Measurements from ENCODE around the gene CENPQ. TPM values are rescaled to one million over a fixed set of nuclear protein-coding genes. Genes with fewer than 3 reads are reported as not detected.

CENPQ gene
- total and polyA plus RNA-seq, 4 donors, result 0.70 to 3.5 (median 1.4) TPM

DNA sequence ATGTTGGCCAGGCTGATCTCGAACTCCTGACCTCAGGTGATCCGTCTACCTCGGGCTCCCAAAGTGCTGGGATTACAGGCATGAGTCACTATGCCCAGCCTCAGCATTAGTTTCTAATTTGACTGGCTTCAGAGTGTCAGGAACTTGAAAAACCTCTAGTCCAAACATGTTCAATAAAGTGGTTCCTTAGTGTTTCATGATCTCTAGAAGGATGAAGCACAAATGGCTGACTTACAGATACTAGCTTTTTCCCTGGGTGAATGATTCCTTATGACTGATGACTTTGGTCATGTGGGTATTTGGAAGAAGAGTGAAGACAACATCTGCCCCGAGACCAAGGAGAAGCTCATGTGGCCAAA is 53.0 kb downstream of the CENPQ start:
- H3K9ac ChIP-seq (ENCODE audit: low read depth in 1 of 2, low read length in 2 of 2), result no peak overlapping the region
- H3K27me3 ChIP-seq (ENCODE audit: control insufficient read depth in 4 of 4, insufficient read depth in 4 of 4, low read length in 3 of 4), result no peaks in the 10 kb centered on the region
- DNase-seq (ENCODE audit: low spot score), result no peak
- H3K9me3 ChIP-seq (ENCODE audit: control insufficient read depth in 4 of 4, low read length in 3 of 4), result no peaks in the 10 kb centered on the region
- TF ChIP-seq RAD21 (IDR thresholded peaks at IDR 0.05) (no peak), YY1 (IDR thresholded peaks at IDR 0.05) (no peak), FOXA1 (IDR thresholded peaks at IDR 0.05) (no peak), EGR1 (IDR thresholded peaks at IDR 0.05; ENCODE audit: low read depth in 2 of 2) (no peak), TAF1 (conservative IDR thresholded peaks at IDR 0.05) (no peak), HNF4A (conservative IDR thresholded peaks at IDR 0.05) (no peak), NR2F2 (IDR thresholded peaks at IDR 0.05) (no peak), GABPA (IDR thresholded peaks at IDR 0.05 in 1 of 2, conservative IDR thresholded peaks at IDR 0.05 in 1 of 2) (no peak)
- TF ChIP-seq, protein P1, sequence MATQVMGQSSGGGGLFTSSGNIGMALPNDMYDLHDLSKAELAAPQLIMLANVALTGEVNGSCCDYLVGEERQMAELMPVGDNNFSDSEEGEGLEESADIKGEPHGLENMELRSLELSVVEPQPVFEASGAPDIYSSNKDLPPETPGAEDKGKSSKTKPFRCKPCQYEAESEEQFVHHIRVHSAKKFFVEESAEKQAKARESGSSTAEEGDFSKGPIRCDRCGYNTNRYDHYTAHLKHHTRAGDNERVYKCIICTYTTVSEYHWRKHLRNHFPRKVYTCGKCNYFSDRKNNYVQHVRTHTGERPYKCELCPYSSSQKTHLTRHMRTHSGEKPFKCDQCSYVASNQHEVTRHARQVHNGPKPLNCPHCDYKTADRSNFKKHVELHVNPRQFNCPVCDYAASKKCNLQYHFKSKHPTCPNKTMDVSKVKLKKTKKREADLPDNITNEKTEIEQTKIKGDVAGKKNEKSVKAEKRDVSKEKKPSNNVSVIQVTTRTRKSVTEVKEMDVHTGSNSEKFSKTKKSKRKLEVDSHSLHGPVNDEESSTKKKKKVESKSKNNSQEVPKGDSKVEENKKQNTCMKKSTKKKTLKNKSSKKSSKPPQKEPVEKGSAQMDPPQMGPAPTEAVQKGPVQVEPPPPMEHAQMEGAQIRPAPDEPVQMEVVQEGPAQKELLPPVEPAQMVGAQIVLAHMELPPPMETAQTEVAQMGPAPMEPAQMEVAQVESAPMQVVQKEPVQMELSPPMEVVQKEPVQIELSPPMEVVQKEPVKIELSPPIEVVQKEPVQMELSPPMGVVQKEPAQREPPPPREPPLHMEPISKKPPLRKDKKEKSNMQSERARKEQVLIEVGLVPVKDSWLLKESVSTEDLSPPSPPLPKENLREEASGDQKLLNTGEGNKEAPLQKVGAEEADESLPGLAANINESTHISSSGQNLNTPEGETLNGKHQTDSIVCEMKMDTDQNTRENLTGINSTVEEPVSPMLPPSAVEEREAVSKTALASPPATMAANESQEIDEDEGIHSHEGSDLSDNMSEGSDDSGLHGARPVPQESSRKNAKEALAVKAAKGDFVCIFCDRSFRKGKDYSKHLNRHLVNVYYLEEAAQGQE (IDR thresholded peaks at IDR 0.05), result no peak
- no peaks in the 10 kb centered on the region for H3K36me3 ChIP-seq (ENCODE audit: control insufficient read depth in 4 of 4, insufficient read depth in 3 of 4, low read depth in 1 of 4, low read length in 3 of 4)
- no peak overlapping the region for H3K4me3 ChIP-seq (ENCODE audit: low read depth in 1 of 3, low read length in 3 of 3)
- H3K27ac ChIP-seq (ENCODE audit: low read depth in 1 of 2, low read length in 2 of 2), result no peak overlapping the region
- WGBS, result 83% methylated on average over 4 of the region's 4 CpGs
- peaks cover 0 to 22% (median 20%) of the 10 kb centered on the region in 4 donors for H3K4me1 ChIP-seq (ENCODE audit: control insufficient read depth in 4 of 4, insufficient read depth in 4 of 4, low read length in 3 of 4)

DNA sequence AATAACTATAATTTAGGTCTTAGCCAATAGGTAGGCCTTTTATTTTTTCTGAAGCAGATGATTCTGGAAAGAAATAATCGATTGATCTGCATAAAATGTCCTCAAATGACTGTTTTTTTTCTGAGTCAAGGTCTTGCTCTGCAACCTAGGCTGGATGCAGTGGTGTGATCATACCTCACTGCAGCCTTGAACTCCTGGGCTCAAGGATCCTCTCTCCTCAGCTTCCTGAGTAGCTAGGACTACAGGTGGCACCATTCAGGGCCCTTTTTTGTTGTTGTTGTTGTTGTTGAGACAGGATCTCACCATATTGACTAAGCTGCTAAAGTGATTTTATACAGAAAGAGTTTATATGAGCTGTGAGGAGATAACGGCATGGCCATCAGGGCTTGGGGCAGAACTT is 54.7 kb downstream of the CENPQ start:
- no peak for DNase-seq (ENCODE audit: low spot score)
- Histone ChIP-seq H3K27ac (ENCODE audit: low read depth in 1 of 2, low read length in 2 of 2) (no peak overlapping the region), H3K9ac (ENCODE audit: low read depth in 1 of 2, low read length in 2 of 2) (no peak overlapping the region), H3K36me3 (ENCODE audit: control insufficient read depth in 4 of 4, insufficient read depth in 3 of 4, low read depth in 1 of 4, low read length in 3 of 4) (no peaks in the 10 kb centered on the region), H3K4me1 (ENCODE audit: control insufficient read depth in 4 of 4, insufficient read depth in 4 of 4, low read length in 3 of 4) (peaks cover 2 to 30% (median 25%) of the 10 kb centered on the region in 4 donors), H3K27me3 (ENCODE audit: control insufficient read depth in 4 of 4, insufficient read depth in 4 of 4, low read length in 3 of 4) (no peaks in the 10 kb centered on the region), H3K4me3 (ENCODE audit: low read depth in 1 of 3, low read length in 3 of 3) (no peak overlapping the region), H3K9me3 (ENCODE audit: control insufficient read depth in 4 of 4, low read length in 3 of 4) (no peaks in the 10 kb centered on the region)
- WGBS, result 88% methylated on average over 2 of the region's 2 CpGs
- TF ChIP-seq NR2F2 (IDR thresholded peaks at IDR 0.05) (no peak), CTCF (IDR thresholded peaks at IDR 0.05; ENCODE audit: low read depth, low read length, missing input control) (no peak), FOXA2 (IDR thresholded peaks at IDR 0.05) (no peak), JUND (IDR thresholded peaks at IDR 0.05) (no peak), TAF1 (conservative IDR thresholded peaks at IDR 0.05) (no peak), EGR1 (IDR thresholded peaks at IDR 0.05; ENCODE audit: low read depth in 2 of 2) (no peak), RXRA (IDR thresholded peaks at IDR 0.05) (no peak), GABPA (IDR thresholded peaks at IDR 0.05 in 1 of 2, conservative IDR thresholded peaks at IDR 0.05 in 1 of 2) (no peak), FOXA1 (IDR thresholded peaks at IDR 0.05) (no peak), HNF4A (conservative IDR thresholded peaks at IDR 0.05) (no peak), ZBTB33 (IDR thresholded peaks at IDR 0.05) (no peak), YY1 (IDR thresholded peaks at IDR 0.05) (no peak), HNF4G (IDR thresholded peaks at IDR 0.05) (no peak)
- TF ChIP-seq, protein P2, sequence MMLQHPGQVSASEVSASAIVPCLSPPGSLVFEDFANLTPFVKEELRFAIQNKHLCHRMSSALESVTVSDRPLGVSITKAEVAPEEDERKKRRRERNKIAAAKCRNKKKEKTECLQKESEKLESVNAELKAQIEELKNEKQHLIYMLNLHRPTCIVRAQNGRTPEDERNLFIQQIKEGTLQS (IDR thresholded peaks at IDR 0.05), result no peak

Measured in liver (tissue), 9 donors.